ENCODE data around the gene PCSK2.

The PCSK2 gene

DNA sequence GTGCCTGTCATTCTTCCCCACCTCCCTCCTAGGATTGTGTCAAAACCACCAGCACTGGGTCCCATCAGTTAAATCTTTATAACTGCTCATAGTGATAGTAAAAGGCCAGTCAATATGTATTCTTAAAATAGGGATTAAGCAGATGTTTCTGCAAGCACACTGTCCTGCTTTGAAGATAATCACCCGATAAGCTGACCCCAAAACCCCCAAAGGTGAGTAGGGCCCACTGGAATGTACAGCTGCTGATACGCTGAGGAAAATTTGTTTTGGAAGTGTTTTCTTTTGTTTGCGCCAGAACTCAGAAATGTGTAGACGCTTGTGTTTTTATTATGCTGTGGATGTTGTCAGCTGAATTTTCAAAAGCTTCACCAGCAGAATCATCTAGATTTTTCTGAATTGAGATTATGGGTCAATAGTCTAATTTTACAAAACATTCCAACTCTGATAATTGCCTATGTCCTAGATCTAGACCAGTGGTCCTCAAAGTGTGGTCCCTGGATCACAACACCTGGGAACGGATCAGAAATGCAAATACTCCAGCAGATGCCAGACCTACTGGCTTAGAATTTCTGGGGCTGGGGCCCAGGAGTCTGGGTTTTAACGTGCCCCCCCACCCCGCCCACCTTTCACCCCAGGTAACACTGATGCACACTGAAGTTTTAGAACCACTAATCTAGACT lies 292.9 kb downstream of the PCSK2 start:
- Mint-ChIP-seq H3K9me3 (no peaks in the 10 kb centered on the region), H3K27ac (no peak overlapping the region), H3K27me3 (peaks cover 7% of the 10 kb centered on the region), H3K36me3 (ENCODE audit: low read depth) (no peaks in the 10 kb centered on the region), H3K4me1 (ENCODE audit: low read depth) (peaks cover 18% of the 10 kb centered on the region), H3K4me3 (no peak overlapping the region)
- intact Hi-C loops (cut with micrococcal nuclease): no loop called here

GRCh38 chr20:17520583-17520982 lies 293.7 kb downstream of the PCSK2 start:
- Mint-ChIP-seq H3K27ac (no peak overlapping the region), H3K4me3 (no peak overlapping the region), H3K27me3 (peaks cover 5% of the 10 kb centered on the region), H3K36me3 (ENCODE audit: low read depth) (no peaks in the 10 kb centered on the region), H3K4me1 (ENCODE audit: low read depth) (peaks cover 18% of the 10 kb centered on the region), H3K9me3 (no peaks in the 10 kb centered on the region)
- intact Hi-C loops (cut with micrococcal nuclease): no loop called here

DNA sequence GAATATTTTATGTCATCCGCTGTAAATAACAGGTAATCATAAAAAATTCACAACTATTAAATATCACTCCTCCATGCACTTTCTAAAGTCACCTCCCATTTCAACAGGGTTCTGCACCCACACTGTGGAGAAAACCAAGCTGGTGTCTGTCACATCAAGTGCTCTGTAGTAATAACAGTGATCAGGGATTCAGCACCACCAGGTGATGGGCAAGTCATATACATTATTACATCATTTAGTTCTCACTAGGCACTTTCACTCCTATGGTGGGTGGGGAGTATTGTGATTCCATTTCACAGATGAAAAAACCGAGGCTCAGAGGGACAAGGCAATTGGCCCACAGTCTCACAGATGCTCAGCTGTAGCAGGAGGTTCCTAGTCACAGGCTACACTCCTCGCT lies 295.7 kb downstream of the PCSK2 start:
- intact Hi-C loops (cut with micrococcal nuclease): no loop called here
- Mint-ChIP-seq H3K4me1 (ENCODE audit: low read depth) (peaks cover 18% of the 10 kb centered on the region), H3K27me3 (peaks cover 5% of the 10 kb centered on the region), H3K36me3 (ENCODE audit: low read depth) (no peaks in the 10 kb centered on the region), H3K9me3 (no peaks in the 10 kb centered on the region), H3K4me3 (no peak overlapping the region), H3K27ac (no peak overlapping the region)

DNA sequence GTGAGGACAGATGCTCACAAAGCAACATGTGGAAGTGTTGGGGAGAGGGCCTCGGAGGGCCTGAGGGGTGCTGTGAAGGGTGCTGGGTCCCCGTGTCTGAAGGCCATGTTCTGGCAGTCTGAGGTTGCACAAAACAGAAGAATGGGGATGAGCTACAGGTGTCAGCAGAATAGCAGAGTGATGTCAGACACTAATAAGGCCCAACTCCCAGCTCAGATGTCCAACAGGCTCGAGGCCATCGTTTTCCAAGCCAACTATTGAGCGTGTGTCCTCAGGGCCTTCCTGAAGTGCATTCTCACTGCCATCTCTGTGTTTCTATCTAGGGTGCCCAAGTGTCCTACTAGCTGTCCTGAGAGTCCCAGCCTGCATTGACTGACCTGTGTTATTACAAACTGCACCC lies 296.5 kb downstream of the PCSK2 start:
- Mint-ChIP-seq H3K27me3 (peaks cover 3% of the 10 kb centered on the region), H3K27ac (no peak overlapping the region), H3K4me3 (no peak overlapping the region), H3K9me3 (no peaks in the 10 kb centered on the region), H3K4me1 (ENCODE audit: low read depth) (peaks cover 10% of the 10 kb centered on the region), H3K36me3 (ENCODE audit: low read depth) (no peaks in the 10 kb centered on the region)
- intact Hi-C loops (cut with micrococcal nuclease): no loop called here

- Mint-ChIP-seq H3K27ac (no peak overlapping the region), H3K27me3 (peaks cover 6% of the 10 kb centered on the region), H3K4me3 (no peak overlapping the region), H3K4me1 (ENCODE audit: low read depth) (peaks cover 5% of the 10 kb centered on the region), H3K36me3 (ENCODE audit: low read depth) (no peaks in the 10 kb centered on the region), H3K9me3 (no peaks in the 10 kb centered on the region)
- intact Hi-C loops (cut with micrococcal nuclease): no loop called here
These were observed 297.7 kb downstream of the PCSK2 start for GRCh38 chr20:17524560-17524959.

DNA sequence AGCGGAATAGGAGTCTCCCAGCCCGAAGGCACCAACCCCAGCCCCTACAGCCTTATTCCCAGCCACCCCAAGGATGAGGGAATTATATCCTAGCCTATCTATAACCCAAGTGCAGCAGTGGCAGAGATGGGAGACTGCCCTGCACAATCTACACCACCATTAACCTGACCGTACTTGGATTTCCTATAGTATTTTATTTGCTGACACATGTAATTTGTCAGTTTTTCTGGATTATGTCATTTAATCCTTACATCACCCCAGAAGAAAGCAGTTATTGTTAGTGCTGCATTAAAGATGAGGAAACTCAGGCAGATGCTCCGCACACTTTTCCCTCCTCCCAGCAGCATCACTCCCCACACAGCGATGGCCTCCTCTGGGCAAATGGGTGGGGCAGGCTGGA lies 298.3 kb downstream of the PCSK2 start:
- peaks cover 11% of the 10 kb centered on the region for H3K27me3 Mint-ChIP-seq
- H3K4me1 Mint-ChIP-seq (ENCODE audit: low read depth): peaks cover 5% of the 10 kb centered on the region
- H3K4me3 Mint-ChIP-seq: no peak overlapping the region
- H3K27ac Mint-ChIP-seq: no peak overlapping the region
- no peaks in the 10 kb centered on the region for H3K9me3 Mint-ChIP-seq
- intact Hi-C loops (cut with micrococcal nuclease): no loop called here
- H3K36me3 Mint-ChIP-seq (ENCODE audit: low read depth): no peaks in the 10 kb centered on the region

DNA sequence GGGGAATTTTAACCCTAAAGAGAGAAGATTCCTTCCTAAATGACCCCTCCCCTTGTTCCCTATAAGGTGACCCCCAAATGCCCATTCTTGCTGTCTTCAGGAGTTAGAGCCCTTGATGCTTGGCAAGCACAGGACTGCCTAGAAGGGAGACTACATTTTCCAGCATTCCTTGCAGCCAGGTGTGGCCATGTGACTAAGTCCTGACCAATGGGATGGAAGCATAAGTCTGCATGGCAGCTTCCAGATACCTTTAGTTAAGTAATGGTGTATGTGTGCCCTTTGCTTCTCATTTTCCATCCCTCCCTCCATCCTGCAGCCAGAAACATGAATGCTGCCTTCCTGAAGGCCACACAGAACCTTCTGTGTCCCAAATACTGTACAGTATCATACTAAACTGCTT lies 298.8 kb downstream of the PCSK2 start:
- Mint-ChIP-seq H3K36me3 (ENCODE audit: low read depth) (no peaks in the 10 kb centered on the region), H3K9me3 (no peaks in the 10 kb centered on the region), H3K4me1 (ENCODE audit: low read depth) (peaks cover 2% of the 10 kb centered on the region), H3K27me3 (peaks cover 14% of the 10 kb centered on the region), H3K4me3 (no peak overlapping the region), H3K27ac (no peak overlapping the region)
- intact Hi-C loops (cut with micrococcal nuclease): no loop called here

- Mint-ChIP-seq H3K4me3 (no peak overlapping the region), H3K27ac (no peak overlapping the region), H3K27me3 (peaks cover 28% of the 10 kb centered on the region), H3K9me3 (no peaks in the 10 kb centered on the region), H3K36me3 (ENCODE audit: low read depth) (no peaks in the 10 kb centered on the region), H3K4me1 (ENCODE audit: low read depth) (peaks cover 6% of the 10 kb centered on the region)
- intact Hi-C loops (cut with micrococcal nuclease): no loop called here
These were observed 302.7 kb downstream of the PCSK2 start for GRCh38 chr20:17529586-17529985.

- Mint-ChIP-seq H3K4me1 (ENCODE audit: low read depth) (peaks cover 6% of the 10 kb centered on the region), H3K36me3 (ENCODE audit: low read depth) (no peaks in the 10 kb centered on the region), H3K4me3 (no peak overlapping the region), H3K27me3 (peaks cover 28% of the 10 kb centered on the region), H3K27ac (no peak overlapping the region), H3K9me3 (no peaks in the 10 kb centered on the region)
- intact Hi-C loops (cut with micrococcal nuclease): loop anchor here (10.0 kb wide), 1 partner anchor 155 kb away; the partner anchor contains the start of gene RRBP1
These were observed 303.3 kb downstream of the PCSK2 start for GRCh38 chr20:17530153-17530552.

DNA sequence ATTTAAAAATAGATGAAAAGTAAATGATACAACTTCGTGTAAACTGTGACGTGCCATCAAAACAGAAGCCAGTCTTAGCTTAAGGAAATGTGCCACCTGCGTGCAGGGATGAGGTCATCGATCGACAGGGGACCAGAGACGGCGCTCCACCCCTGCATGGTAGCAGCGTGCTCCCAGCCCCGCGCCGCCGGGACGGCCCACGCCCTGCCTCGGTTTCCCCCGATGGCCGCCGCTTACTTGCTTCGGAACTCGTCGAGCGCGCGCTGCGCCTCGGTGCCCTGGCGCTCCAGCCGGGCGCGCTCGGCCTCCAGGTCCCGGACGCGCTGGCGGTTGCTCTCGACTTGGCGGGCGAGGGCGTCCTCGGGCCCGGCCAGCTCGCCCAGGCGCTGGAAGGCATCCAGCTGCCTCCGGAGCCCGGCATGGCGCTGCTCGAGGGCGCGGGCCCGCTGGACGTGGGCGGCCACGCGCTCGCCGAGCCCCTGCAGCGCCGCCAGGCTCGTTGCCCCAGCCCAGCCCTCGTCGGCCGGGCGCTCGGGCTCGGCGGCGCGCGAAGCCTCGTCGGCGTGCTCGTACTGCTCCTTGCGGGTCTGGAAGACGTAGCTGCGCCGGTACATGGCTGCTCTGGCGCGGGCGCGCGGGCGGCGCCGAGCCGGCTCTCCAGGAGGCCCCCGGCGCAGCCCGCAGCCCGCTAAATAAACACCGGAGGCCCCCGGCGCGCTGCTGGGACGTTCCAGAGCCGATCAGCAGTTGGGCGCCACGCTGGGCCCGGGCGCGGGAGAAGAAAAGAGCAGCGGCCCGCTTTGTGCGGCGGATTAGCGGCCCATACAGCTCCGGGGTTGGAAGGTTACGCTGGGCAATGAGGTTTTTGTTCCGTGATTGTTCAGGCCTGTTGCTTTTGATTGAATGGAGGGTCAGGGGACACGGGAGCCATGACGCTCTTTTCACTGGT lies 304.1 kb downstream of the PCSK2 start, which contains the start of gene BFSP1:
Gene BFSP1, minus strand, starts transcription at position 664 of the 949 bp plus-strand sequence. Its CDS starts 50 bp downstream, at position 614.
- Mint-ChIP-seq H3K4me1 (ENCODE audit: low read depth) (peaks cover 6% of the 10 kb centered on the region), H3K4me3 (peak within 1 kb of the TSS; percentile 69), H3K27me3 (peaks cover 28% of the 10 kb centered on the region), H3K27ac (peak within 1 kb of the TSS; percentile 46), H3K9me3 (no peaks in the 10 kb centered on the region), H3K36me3 (ENCODE audit: low read depth) (no peaks in the 10 kb centered on the region)
- intact Hi-C loops (cut with micrococcal nuclease): loop anchor here (10.0 kb wide), 1 partner anchor 154 kb away; the partner anchor contains the start of gene RRBP1

DNA sequence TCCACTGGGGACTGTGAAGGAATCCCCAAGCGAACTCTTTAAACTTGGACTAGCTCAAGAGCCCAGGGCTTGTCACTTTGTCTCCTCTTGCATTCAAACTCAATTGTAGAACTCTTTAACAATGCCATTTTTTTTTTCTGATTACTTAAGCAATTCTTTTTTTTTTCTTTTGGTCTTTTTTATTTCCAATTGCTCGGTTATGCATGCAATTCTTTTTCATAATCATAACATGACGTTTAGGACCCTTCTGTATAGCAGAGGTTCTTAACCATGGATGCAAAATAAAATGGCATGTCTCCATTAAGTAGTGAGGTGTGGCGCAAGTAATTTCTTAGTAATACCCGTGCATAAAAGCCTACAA lies 304.8 kb downstream of the PCSK2 start:
- Mint-ChIP-seq H3K27ac (peak overlapping the region; percentile 46), H3K27me3 (peaks cover 28% of the 10 kb centered on the region), H3K9me3 (no peaks in the 10 kb centered on the region), H3K4me1 (ENCODE audit: low read depth) (peaks cover 6% of the 10 kb centered on the region), H3K36me3 (ENCODE audit: low read depth) (no peaks in the 10 kb centered on the region), H3K4me3 (peak overlapping the region; percentile 69)
- intact Hi-C loops (cut with micrococcal nuclease): loop anchor here (10.0 kb wide), 1 partner anchor 153 kb away; the partner anchor contains the start of gene RRBP1

- H3K4me3 Mint-ChIP-seq: no peak overlapping the region
These were observed 306.6 kb downstream of the PCSK2 start for GRCh38 chr20:17533396-17533795.

DNA sequence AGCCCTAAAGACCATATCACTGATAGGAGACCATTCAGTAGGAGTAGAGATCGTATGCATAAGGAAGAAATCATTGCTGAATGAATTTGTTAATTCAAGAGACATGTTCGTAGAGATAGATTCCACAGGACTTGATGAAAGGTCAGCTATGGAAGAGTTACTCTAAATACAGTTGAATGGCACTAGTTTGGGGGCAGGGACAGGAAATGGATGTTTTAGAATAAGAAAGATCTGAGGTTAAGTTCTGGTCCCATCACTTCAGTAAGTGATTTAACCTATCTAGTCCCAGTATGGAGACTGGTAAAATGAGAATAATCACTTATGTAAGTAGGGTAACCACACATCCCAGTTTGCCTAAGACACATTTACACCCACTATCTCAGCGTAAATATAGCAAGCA lies 307.2 kb downstream of the PCSK2 start:
- intact Hi-C loops (cut with micrococcal nuclease): loop anchor here (10.0 kb wide), 1 partner anchor 151 kb away; the partner anchor contains the start of gene RRBP1
- Mint-ChIP-seq H3K4me3 (no peak overlapping the region), H3K9me3 (no peaks in the 10 kb centered on the region), H3K27ac (no peak overlapping the region), H3K4me1 (ENCODE audit: low read depth) (peaks cover 11% of the 10 kb centered on the region), H3K27me3 (peaks cover 29% of the 10 kb centered on the region), H3K36me3 (ENCODE audit: low read depth) (no peaks in the 10 kb centered on the region)

More at GRCh38 chr20:17533396-17533795, 306.6 kb downstream of the PCSK2 start:
- peaks cover 29% of the 10 kb centered on the region for H3K27me3 Mint-ChIP-seq
- peaks cover 11% of the 10 kb centered on the region for H3K4me1 Mint-ChIP-seq (ENCODE audit: low read depth)
- H3K36me3 Mint-ChIP-seq (ENCODE audit: low read depth): no peaks in the 10 kb centered on the region
- H3K9me3 Mint-ChIP-seq: no peaks in the 10 kb centered on the region
- H3K27ac Mint-ChIP-seq: no peak overlapping the region
- intact Hi-C loops (cut with micrococcal nuclease): loop anchor here (10.0 kb wide), 1 partner anchor 151 kb away; the partner anchor contains the start of gene RRBP1
